Neutrophil (primary cell): ENCODE results near the gene MFAP4.

Experiments used
- H3K27ac ChIP-seq: fragments of 200-600 bp; sonication (generic); 2 replicates; pipeline ENCODE4 v1.5.1; 2016; ENCODE audit warnings: mild to moderate bottlenecking, moderate library complexity
- H3K27me3 ChIP-seq: fragments of 200-600 bp; sonication (generic); 2 replicates; pipeline ENCODE4 v1.6.0; 2016; ENCODE audit warnings: mild to moderate bottlenecking
- H3K36me3 ChIP-seq: fragments of 200-600 bp; sonication (generic); 2 replicates; pipeline ENCODE4 v1.5.1; 2017
- H3K4me1 ChIP-seq, 2 experiments: fragments of 200-600 bp in 1 of 2; sonication (generic) in 1 of 2; 1 replicate in 1 of 2; 2 replicates in 1 of 2; pipeline versions ENCODE4 v1.5.1 to v1.6.1; 2013 to 2016; ENCODE audit warnings: low read depth in 1 of 2, low read length in 1 of 2, mild to moderate bottlenecking in 1 of 2, moderate library complexity in 1 of 2; ENCODE audit not compliant: control insufficient read depth in 1 of 2, insufficient read depth in 1 of 2
- H3K4me3 ChIP-seq, 2 experiments: fragments of 200-600 bp in 1 of 2; sonication (generic) in 1 of 2; 1 replicate in 1 of 2; 2 replicates in 1 of 2; pipeline ENCODE4 v1.5.1; 2013 to 2016; ENCODE audit warnings: low read depth in 1 of 2, low read length in 1 of 2, mild to moderate bottlenecking in 1 of 2, moderate library complexity in 1 of 2
- H3K9me3 ChIP-seq: fragments of 200-600 bp; sonication (generic); 2 replicates; pipeline ENCODE4 v1.5.1; 2016
- CTCF ChIP-seq: fragments of 200-600 bp; sonication (generic); IDR thresholded peaks from 2 replicates; pipeline ENCODE4 v1.5.1; 2016; ENCODE audit warnings: antibody characterized with exemption

Gene MFAP4

GRCh38 chr17:19409066-19409465, 22.1 kb upstream of the MFAP4 start:
- no peaks in the 10 kb centered on the region for H3K9me3 ChIP-seq
- H3K4me3 ChIP-seq, result no peak overlapping the region
- TF ChIP-seq CTCF, result no peak
- no peak overlapping the region for H3K27ac ChIP-seq
- H3K4me1 ChIP-seq, result no peaks in the 10 kb centered on the region
- H3K27me3 ChIP-seq, result peaks cover 12% of the 10 kb centered on the region
- H3K36me3 ChIP-seq, result no peaks in the 10 kb centered on the region

- no peaks in the 10 kb centered on the region for H3K9me3 ChIP-seq
Measured at GRCh38 chr17:19408346-19408710, 21.3 kb upstream of the MFAP4 start.

GRCh38 chr17:19407601-19408345, 20.8 kb upstream of the MFAP4 start:
- no peak overlapping the region for H3K4me3 ChIP-seq
- peaks cover 12% of the 10 kb centered on the region for H3K27me3 ChIP-seq
- H3K36me3 ChIP-seq, result no peaks in the 10 kb centered on the region
- no peak for TF ChIP-seq CTCF
- no peak overlapping the region for H3K27ac ChIP-seq
- no peaks in the 10 kb centered on the region for H3K4me1 ChIP-seq
- no peaks in the 10 kb centered on the region for H3K9me3 ChIP-seq

More at GRCh38 chr17:19408346-19408710, 21.3 kb upstream of the MFAP4 start:
- TF ChIP-seq CTCF, result no peak
- Histone ChIP-seq H3K36me3 (no peaks in the 10 kb centered on the region), H3K4me3 (no peak overlapping the region), H3K27ac (no peak overlapping the region), H3K27me3 (peaks cover 12% of the 10 kb centered on the region), H3K4me1 (no peaks in the 10 kb centered on the region)

DNA sequence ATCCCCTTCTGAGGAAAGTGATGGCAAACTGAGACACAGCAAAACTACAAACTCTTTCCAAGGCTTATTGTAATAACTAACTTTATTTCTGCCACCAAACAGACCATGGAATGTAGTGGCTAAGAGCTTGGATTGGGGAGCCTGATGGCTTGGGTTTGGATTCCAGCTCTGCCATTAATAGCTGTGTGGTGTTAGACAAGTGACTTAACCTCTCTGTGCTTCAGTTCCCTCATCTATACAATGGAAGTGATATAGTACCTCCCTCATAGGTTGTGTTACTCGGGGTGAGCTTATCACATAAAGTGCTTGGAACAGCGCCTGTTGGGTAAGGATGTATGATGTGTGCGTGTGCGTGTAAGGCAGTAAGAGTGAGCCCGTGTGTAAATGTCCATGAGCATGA, 18.1 kb upstream of the MFAP4 start:
- Histone ChIP-seq H3K4me1 (no peaks in the 10 kb centered on the region), H3K36me3 (no peaks in the 10 kb centered on the region), H3K9me3 (no peaks in the 10 kb centered on the region), H3K27me3 (no peaks in the 10 kb centered on the region), H3K27ac (no peak overlapping the region), H3K4me3 (no peak overlapping the region)
- TF ChIP-seq CTCF, result no peak

DNA sequence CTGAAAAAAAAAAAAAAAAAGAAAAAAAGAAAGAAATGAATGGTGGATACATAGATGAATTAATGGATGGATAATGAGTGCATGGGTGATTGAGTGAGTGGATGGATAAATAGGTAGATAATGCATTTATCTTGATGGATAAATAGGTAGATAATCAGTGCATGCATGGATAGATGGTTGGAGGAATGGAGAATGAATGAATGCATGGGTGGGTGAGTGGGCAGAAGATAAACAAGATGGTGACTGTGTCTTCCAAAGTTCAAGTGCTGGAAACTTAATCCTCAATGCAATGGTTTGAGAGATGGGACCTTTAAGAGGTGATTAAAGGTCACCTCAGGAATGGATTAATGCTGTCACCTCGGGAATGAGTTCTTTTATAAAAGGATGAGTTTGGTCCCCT, 17.3 kb upstream of the MFAP4 start:
- TF ChIP-seq CTCF, result no peak
- Histone ChIP-seq H3K4me3 (no peak overlapping the region), H3K27ac (no peak overlapping the region), H3K27me3 (no peaks in the 10 kb centered on the region), H3K36me3 (no peaks in the 10 kb centered on the region), H3K9me3 (no peaks in the 10 kb centered on the region), H3K4me1 (no peaks in the 10 kb centered on the region)
